NCI-H510A treated with DMSO at 0.1 percent for 48 hours (cell line): ENCODE data around the gene ERF.

ENCODE experiments used
- DNase-seq: peaks from one replicate; lab custom pipeline; 2025; lab: John Stamatoyannopoulos, UW

Gene ERF

DNA sequence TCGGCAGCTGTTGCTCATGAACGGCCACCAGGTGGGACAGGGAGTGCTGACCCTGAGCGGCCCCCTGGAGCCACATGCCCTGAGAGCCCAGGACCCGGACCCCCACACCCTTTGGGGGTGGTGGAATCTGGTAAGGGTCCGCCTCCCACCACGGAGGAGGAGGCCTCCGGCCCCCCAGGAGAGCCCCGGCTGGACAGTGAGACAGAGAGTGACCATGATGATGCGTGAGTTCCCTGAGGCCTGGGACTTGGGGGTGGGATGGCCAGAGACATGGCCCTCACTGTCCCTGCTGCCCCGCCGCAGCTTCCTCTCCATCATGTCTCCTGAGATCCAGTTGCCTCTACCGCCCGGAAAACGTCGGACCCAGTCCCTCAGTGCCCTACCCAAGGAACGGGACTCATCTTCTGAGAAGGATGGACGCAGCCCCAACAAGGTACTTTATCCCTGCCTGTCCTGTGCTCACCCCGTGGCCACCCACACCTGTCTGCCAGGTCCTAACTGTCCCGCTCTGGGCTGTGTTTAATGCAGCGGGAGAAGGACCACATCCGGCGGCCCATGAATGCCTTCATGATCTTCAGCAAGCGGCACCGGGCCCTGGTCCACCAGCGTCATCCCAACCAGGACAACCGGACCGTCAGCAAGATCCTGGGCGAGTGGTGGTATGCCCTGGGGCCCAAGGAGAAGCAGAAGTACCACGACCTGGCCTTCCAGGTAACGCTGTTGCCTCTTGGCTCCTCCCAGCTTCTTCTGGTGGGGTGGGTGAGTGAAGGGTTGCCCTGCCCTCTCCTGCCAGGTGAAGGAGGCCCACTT, 32.3 kb upstream of the ERF start:
- no peak for DNase-seq

DNA sequence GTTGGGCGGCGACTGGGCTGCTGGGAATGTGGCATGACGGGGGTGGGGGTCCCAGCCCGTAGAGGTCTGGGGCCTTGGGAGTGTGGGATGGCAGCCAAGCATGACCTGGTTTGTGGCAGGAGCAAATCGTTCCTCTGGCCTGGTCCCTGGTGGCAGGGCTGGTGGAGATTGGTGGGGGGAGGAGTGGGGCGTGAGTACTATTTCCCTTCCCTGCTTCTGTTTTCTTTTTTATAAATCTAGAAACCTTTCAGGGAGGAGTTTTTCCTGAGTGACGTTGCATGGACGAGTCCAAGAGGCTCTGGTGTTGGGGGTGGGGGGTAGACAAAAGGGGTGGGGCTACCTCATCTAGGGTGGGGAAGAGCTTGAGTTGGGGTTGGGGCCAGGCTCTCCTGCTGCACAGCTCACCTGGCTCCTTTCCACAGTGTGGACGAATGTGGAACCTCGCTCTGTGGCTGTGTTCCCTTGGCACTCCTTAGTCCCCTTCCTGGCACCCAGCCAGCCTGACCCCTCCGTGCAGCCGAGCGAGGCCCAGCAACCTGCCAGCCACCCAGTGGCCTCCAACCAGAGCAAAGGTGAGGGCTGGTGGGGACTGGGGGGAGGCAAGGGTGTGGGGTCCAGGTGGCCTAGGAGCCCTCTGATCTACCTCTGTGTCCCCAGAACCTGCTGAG, 31.6 kb upstream of the ERF start:
- DNase-seq: no peak

DNA sequence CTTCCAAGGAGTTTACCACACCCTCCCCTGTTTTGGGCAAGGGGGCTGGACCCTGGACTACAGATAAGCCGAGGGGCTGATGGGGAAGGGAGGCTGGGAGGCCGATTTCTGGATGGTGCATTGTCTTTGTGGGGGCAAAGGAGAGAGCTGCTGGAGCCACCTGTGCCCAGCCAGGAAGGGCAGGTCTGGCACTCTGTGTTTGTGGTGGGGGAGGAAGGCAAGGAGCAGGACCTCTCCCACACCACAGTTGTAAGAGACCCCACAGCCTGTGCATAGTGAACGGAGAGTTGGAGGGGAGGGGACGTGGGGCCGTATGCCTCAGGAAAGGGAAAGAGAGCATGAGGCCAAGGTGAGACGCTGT, 31.0 kb upstream of the ERF start:
- no peak for DNase-seq

DNA sequence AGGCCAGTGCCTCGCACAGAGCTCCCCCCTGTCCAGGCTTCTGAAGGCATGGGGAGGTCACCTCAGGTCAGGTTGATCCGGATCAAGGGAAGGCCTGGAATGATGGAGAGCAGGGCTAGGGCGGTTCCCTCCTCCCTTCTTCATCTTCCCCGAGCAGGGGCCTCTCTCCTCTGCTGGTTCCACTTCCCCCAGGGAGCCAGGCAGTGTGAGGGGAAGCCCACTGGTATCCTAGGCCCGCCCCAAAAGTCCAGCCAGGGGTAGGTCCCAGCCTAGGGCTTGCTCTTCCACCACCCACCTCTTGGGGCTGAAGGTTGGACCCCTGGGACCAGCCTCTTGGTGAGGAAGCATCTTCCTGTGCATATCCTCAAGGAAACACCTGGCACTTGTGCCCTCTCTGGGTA, 30.6 kb upstream of the ERF start:
- DNase-seq: no peak

DNA sequence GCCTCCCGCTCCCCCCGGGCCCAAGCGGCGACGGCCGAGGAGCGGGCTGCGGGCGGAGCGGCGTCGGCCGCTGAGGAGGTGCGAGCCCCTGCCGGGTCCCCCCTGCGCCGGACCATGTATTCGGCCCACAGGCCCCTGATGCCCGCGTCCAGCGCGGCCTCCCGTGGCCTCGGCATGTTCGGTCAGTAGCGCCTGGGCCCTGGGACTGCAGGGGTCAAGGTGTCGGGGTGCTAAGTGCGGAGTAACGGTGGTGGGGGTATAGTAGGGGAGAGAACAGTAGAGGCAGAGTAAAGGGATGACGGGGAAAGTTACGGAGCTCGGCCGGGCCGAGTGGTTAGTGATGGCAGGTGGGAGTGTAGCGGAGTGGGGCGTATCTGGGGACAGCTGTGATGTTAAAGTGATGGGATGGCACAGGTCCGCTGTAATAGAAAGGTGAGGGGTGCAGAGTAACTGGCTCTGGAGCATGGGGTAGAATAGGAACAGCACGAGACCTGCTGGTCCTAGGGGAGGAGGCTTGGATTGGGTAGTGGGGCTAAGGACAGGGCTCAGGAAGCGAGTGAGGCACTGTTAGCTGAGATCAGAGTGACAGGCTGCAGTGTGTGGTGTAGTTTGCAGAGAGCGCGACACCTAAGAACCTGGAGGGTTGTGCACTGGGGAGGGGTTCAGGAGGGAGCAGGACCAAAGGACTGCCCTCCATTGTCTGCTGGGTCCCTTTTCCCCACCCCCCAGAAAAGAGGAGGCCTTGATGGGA, 29.8 kb upstream of the ERF start:
- no peak for DNase-seq

DNA sequence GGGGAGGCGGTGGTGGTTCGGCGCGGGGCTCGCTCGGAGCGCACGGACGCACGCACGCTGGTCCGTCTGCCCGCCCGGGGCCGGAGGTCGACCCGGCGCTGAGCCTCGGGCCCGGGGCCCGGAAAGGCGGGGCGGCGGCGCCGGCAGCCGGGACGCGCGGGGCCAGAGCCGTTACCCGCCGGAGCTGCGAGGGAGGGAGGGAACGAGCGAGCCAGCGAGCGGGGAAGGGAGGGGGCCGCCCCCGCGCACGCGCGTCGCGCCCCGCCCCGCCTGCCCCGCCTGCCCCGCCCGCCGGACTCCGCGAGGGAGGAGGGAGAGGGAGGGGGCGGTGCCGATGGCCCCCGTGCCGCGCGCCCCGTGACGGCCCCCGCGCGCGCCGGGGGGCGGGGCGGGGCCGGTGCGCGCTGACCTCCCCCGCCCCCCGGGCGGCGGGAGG, 29.2 kb upstream of the ERF start:
- DNase-seq: peak; percentile 76

DNA sequence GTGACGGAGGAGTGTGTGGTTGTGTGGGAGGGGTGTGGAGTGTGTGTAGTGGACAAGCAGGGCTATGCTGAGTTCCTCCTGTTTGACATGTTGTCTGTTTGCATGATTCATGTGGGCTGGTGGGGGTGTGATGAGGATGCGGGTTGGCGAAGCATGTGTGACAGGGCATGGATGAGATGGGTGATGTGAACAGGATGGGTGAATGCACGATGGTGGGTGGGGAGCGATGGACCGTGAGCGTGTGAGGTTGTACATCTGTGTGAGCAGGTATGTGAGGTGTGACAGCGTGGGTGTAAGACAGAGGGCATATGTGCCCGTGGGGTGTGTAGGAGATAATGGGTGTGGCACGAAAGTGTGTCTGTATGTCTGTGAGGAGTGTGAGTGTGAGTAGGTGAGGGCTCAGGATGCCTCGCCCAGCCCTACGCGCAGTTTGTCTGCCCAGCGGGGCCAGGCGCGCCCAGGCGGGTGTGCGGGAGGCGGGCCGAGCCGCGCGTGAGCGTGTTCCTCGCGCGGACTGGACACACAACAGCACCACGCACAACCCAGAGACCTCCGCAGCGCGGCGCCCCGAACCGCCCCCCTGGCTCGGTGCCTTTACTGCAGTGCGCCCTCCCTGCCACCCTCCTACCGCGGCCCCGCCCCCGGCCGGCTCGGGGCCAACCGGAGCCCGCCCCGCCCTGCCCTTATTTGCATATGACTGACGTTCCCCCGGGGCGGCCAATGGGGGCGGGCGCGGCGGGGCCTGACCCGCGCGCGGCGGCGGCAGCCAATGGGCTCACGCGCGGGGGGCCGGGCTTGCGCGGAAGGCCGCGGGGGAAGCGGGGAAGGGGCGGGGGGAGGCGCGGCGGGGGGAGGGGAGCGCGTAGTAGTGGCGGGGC, 28.5 kb upstream of the ERF start:
- peak; percentile 83 for DNase-seq

DNA sequence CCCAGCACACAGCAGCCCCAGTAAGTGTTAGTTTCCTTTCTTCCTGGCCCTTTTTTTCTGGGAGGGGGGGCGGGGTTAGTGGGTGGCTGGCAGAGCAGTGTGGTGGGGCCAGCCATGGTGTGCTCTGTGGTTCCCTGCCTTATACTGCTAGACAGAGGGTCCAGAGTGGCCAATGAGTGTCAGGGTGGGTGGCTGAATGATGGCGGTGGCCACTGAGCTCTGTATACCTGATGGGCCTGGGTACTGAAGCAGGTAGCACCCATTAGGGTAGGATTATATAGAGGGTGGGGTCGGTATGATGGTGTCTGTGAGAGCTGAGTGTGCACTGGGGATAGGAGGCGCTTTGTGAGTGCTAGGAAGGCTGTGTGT, 27.9 kb upstream of the ERF start:
- DNase-seq: no peak

DNA sequence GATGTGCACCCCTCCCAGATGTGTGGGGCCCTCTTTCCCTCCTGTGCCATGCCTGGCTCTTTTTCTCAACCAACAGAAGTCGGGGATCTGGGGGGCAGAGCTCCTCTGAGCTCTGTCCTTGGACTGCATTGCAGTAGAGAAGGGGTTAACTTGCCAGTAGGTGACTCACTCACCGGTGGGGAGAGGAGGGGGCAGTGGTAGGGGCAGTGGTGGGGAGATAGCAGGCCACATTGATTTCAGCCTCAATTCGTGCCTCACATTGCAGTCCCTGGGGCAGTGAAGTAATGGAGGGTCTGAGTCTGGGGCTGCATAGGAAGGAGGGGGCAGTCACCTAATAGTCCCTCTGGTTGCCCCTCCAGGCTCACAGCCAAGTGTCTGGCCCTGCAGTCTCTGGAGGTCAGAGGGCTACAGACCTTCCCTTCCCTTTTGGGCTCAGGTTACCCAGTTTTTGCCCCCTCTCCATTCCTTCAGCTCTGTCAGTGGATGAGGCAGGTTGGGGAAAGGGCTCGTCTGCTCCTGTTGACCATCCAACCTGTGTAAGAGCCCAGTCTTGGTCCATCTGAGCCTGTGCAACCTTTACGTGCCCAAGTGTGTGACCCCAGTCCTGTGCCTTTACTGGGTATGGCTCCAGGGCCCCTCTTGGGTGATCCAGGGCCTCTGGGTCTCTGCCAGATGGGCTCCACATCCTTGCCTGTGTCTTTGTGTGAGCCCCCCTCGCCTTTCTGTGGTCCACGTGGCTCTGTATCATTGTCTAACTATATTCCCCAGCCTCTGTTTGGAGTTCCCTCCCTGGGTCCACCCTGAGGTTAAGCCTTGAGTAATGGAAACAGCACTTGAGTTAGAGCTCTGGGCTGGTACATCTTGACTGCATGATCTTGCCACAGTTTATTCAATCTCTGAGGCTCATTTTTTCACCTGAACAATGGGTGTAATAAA, 27.2 kb upstream of the ERF start:
- DNase-seq: no peak

DNA sequence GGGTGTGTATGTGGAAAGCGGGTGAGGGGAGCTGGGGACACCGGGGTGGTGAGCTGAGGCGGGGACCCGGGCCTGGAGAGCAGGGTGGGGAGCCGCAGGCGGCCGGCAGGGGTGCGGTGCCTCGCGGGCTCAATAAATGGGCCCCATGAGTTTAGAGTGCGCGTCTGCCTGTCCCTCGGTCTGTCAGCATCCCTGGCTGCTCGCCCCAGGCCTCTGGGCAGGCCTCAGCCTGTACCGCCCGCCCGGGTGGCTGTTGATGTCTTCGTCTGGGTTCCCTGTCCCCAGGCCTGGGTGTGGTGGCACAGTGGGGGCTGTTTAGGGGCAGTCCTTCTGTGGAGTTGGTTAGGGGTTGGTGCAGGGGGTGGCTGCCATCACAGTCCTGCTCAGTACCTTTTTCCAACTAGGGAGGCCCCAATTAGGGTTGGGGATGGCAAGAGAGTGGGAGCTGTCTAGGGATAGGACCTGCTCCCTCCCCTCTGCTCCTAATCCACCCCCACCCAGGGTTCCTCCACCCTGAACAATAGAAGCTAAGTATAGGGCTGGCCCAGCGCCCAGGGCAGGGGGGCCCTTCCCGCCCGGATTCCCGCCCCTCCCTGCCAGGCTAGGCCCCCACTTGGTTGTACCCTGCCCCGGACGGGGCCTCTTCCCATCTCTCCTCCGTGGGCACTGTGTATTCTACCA, 26.4 kb upstream of the ERF start:
- peak; percentile 4 for DNase-seq

DNA sequence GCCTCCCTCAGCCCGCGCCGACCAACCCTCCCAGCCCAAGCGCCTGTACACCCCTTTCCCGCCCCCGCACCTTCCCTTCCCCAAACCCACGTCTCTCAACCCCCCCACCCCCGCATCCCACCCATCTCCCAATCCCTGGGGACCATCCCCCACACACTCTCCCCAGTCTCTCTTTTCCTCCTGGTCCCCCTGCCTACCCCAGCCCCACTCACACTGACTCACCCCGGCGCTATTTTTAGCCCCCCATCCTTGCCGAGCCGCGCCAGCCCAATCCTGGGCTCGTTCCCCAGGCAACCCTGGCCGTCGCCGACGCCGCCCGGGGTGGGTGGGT, 25.9 kb upstream of the ERF start:
- no peak for DNase-seq

DNA sequence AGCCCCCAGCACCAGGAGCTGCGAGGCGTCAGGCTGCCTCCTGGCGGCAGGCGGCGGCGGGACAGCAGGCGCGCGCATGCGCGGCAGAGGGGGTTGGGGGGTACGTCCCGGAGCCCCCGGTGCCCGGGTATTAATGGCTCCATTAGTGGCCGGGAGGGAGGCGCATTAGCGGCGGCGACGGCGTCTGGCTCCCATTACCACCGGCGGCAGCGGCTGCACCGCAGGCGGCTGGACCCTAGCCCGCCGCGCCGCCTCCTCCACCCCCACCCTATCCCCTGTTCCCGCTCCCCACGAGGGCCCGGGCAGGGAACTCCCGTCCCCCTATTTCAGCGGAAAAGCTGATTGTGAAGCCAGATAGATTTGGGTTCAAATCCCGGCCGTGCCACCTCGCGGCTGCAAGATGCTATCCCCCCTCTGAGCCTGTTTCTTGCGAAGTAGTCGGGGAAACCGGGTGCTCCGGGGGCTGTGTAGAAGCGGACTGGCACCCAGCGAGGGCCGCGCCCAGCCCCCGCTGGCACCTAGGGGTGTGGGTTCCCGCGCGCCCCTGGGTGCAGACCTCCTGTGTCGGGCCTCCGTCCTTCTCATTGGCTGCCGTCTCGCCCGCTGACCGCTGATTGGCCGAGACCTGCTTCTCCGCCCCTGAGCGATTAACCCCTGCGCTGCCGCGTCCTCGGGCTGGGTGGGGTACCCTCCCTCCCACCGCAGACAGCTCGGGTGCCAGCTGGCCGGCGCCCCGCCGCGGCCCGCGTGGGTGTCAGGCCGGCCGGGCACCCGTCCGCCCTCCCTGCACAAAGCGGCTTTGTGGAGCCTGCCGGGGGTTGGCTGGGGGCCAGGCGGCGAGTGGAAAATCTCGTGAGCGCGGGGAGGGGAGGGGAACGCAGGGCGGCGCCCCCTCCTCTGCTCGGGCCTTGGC, 25.2 kb upstream of the ERF start:
- DNase-seq: peak; percentile 80

DNA sequence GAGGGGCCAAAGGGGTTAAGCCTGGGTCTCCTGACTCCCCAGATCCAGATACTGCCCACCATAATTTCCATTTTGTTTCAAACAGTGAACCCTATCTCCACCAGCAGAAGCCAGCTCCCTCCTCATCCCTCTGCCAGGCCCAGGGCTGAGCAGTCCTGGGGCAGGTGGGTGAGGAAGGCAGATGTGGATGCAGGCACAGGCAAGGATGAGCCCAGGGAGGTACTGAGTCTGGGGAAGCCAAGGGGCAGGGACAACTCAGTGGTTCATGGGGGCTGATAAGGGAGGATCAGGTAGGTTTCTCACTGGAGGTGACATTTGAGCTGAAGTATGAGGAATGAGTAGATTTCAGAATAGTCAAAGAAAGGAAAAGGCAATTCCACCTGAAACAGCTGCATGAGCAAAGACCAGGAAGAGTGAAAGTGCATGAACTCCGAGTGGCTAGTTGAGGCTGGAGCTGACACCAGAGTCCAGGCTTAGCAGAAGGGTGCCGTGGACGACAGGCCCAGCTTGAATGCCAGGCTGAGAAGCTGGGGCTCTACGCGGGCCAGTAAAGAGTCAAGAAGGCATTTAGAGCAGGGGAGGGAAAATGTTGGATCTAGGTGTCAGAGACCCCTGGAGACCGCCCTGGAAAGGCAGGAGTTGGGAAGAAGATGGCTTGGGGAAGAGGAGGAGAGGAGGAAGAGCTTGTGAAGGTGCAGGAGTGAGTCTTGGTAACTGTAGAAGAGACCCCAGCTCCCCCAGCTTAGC, 24.4 kb upstream of the ERF start:
- no peak for DNase-seq

DNA sequence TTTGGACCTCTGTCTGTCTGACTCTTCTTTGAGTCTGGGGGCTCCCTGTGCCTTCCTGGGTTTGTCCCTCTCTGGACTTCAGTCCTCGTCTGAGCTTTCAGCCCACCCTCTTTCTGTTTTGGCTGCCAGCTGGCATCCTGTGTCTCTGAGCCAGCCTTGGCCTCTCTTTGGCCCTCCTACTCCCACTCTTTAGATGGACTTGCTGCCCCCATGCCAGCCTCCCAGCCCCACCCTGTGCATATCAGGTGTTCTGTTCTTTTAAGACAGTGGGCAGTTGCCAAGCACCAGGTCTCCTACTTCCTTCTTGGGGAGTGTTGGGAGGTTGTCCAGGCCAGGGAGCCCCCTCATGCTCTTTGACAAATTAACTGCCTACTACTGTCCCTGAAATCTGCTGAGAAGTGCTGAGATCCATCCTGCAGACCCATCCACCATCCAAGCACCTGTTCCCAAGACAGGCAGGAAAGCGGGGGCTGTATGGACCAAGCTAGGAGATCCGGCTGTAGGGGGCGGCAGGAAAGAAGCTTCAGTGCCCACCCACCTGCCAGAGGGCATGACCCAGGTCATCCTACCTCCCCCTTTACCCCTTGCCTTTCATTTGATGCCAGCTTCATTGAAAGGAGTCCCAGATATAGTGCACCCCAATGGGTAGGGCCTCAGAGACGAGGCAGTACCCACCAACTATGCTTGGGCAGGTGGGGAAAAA, 23.7 kb upstream of the ERF start:
- DNase-seq: no peak

DNA sequence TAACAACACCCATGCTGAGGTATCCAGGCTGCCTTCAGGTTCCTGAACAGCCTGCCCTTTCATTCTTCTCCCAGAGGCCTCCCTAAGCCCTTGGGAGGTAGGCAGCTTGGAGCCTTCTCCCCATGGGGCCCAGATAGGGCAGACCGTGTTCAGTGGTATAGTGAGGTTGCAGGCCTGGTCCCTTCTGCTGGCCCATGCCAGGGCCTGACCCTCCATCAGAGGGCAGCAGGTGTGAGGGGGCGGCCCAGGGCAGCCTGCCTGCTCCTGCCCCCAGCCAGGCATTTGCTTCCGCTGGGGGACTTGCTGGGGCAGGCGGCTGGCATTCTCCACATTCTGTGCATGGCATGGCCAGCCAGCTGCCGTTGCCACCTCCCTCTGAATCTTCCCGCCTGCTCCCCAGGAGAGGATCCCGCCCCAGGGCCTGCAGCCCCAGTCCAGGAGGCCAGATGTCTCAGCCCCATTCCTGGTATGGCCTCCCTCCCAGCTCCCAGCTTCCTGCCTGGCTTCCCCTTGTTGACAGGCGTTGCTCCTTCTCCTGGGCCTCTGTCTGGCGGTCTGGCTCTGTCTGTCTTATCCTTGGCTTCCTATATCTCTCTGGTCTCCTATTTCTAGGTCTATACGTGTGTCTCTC, 23.0 kb upstream of the ERF start:
- DNase-seq: no peak

DNA sequence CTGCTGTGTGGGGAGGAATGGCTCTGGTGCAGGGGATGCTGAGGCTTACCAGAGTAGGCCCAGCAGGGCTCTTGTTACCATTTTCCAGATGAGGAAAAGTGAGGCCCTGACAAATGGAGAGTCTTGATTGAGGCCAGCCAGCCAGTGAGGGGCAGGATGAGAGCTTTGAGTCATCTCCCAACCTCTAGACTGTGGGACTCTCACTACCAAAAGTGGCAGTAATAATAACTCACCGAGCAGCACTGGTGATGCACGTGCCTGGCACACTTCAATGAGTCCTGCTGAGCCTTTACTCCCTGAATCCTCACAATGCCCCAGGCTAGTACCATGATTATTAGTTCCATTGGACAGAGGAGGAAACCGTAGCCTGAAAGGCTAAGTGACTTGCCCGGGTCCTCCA, 21.9 kb upstream of the ERF start:
- DNase-seq: no peak

DNA sequence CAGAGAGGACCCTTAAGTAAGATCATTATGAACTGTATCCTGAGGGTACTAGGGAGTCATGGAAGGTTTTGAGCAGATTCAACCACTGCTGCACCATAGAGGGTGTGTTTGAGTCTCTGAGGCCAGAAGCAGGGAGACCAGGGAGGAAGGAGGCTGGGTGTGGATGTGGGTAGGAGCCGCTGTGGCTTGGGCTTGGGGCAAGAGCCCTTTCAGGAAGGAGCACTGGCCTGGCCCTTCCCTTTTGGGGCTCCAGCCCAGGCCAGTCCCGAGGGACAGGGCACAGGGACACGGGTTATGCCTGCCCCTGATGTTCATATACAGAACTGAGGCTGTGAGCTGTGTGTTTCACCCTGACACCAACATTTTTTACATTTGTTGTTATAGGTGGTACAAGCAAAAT, 21.4 kb upstream of the ERF start:
- no peak for DNase-seq

DNA sequence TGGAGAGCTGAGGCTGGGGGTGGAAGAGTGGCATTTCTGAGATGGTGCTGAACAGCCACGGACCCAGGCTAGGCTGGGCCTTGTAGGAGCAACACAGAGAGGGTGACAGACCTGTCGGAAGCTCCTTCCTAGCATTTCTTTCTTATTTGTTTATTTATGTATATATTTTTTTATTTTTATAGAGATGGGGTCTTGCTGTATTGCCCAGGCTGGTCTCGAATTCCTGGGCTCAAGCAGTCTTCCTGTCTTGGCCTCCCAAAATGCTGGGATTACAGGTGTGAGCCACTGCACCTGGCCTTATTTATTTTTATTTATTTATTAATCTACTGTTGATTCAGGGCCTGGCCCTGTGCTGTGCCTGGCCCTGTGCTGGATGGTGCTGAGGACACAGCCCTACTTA, 20.6 kb upstream of the ERF start:
- no peak for DNase-seq
